ENCODE data around the gene ISOC2.

DNA sequence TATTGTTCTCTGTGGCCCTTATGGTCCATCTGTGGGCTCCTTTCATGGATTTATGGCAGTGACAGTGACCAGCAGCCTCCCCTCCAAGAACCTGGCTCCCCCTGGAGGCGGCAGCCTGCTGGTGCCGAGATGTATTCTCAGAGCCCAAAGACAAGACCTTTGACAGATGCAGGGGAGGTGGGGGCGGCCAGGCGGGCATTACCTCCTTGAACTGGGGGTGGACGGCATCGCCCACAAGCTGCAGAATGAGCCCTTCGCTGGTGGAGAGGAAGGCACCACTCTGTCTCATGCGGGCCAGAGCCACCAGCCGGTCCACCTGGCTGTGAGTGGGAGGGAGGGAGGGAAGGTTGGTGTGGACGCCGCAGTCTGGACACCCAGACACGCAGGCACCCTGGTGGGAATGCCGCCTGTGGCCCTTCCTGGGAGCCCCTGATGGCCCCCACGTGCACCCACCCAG is 6.6 kb downstream of the ISOC2 start:
- TF ChIP-seq CTCF (IDR thresholded peaks at IDR 0.05; ENCODE audit: borderline replicate concordance, extremely low read depth, low read length, poor library complexity, severe bottlenecking): peak; percentile 85
- TF ChIP-seq EZH2 (IDR thresholded peaks at IDR 0.05; ENCODE audit: borderline replicate concordance, low read depth, low read length, severe bottlenecking): no peak

All from DND-41 (cell line).